Forelimb muscle (tissue), 1 donor: ENCODE measurements around the gene SEC24B. TPM values are rescaled to one million over a fixed set of nuclear protein-coding genes. Genes with fewer than 3 reads are reported as not detected.
"Not testable (repeated sequence)": the region's sequence is repeated elsewhere in the genome, so short reads cannot be mapped to it uniquely, and the experiment has no call there.

ENCODE experiments used
- DNase-seq: peaks from one replicate; pipeline ENCODE4 v3.0.0-alpha.2; 2013; ENCODE audit warnings: low read depth
- polyA plus RNA-seq: library from polyadenylated mRNA; unstranded; fragments of 120-200 nt; gene quantifications from one replicate; pipeline ENCODE4 v1.2.1, GENCODE V29; 2013; ENCODE audit not compliant: insufficient read length

Gene SEC24B
- polyA plus RNA-seq, 1 donor = 27.0 TPM

GRCh38 chr4:109578846-109579245, 145.2 kb downstream of the SEC24B start:
- no peak for DNase-seq

- not testable (repeated sequence) for DNase-seq
Observed at GRCh38 chr4:109579997-109580396, 146.4 kb downstream of the SEC24B start.

- no peak for DNase-seq
Observed at GRCh38 chr4:109588176-109588575, 154.6 kb downstream of the SEC24B start.

GRCh38 chr4:109589119-109589518, 155.5 kb downstream of the SEC24B start:
- no peak for DNase-seq

GRCh38 chr4:109589605-109590004, 156.0 kb downstream of the SEC24B start:
- DNase-seq = no peak

Other genes with a start within 250 kb of the SEC24B start
- 9.5 TPM for gene COL25A1, start 131.2 kb upstream of the SEC24B start, polyA plus RNA-seq
- 10.6 TPM for gene MCUB, start 126.4 kb downstream of the SEC24B start, polyA plus RNA-seq